ENCODE data around the gene TMLHE. TPM values are rescaled to one million over a fixed set of nuclear protein-coding genes. Genes with fewer than 3 reads are reported as not detected.
"Not testable (repeated sequence)": the region's sequence is repeated elsewhere in the genome, so short reads cannot be mapped to it uniquely, and the experiment has no call there.

Gene TMLHE
- total RNA-seq, 2 experiments from 2014 or later: 9.2 to 13.5 TPM

- no peak for DNase-seq
- H3K27ac Mint-ChIP-seq: no peak overlapping the region
- peaks cover 22% of the 10 kb centered on the region for H3K36me3 Mint-ChIP-seq
- no peaks in the 10 kb centered on the region for H3K27me3 Mint-ChIP-seq
- CTCF ChIA-PET: no interaction called here
- ATAC-seq: no peak
- H3K4me3 Mint-ChIP-seq: no peak overlapping the region
- H3K4me1 Mint-ChIP-seq: no peaks in the 10 kb centered on the region
- H3K9me3 Mint-ChIP-seq (ENCODE audit: low read depth): peaks cover 8% of the 10 kb centered on the region
These were observed 20.4 kb downstream of the TMLHE start for GRCh38 chrX:155592331-155592730.

GRCh38 chrX:155577682-155578081, 35.1 kb downstream of the TMLHE start:
- Mint-ChIP-seq H3K9me3 (ENCODE audit: low read depth) (no peaks in the 10 kb centered on the region), H3K27ac (peak overlapping the region; percentile 52), H3K27me3 (no peaks in the 10 kb centered on the region), H3K36me3 (peaks cover 17% of the 10 kb centered on the region), H3K4me1 (peaks cover 4% of the 10 kb centered on the region), H3K4me3 (no peak overlapping the region)
- CTCF ChIA-PET: no interaction called here
- ATAC-seq (peak; percentile 88), DNase-seq (peak; percentile 44)

GRCh38 chrX:155563099-155563498, 49.7 kb downstream of the TMLHE start:
- no peak overlapping the region for H3K27ac Mint-ChIP-seq
- no peak for ATAC-seq
- no peak overlapping the region for H3K4me3 Mint-ChIP-seq
- no peak for DNase-seq
- no peaks in the 10 kb centered on the region for H3K27me3 Mint-ChIP-seq
- CTCF ChIA-PET: no interaction called here
- no peaks in the 10 kb centered on the region for H3K4me1 Mint-ChIP-seq
- H3K36me3 Mint-ChIP-seq: peaks cover 2% of the 10 kb centered on the region
- H3K9me3 Mint-ChIP-seq (ENCODE audit: low read depth): peaks cover 3% of the 10 kb centered on the region

- no peak for DNase-seq
- H3K4me1 Mint-ChIP-seq: no peaks in the 10 kb centered on the region
- ATAC-seq: no peak
- no peaks in the 10 kb centered on the region for H3K27me3 Mint-ChIP-seq
- peaks cover 48% of the 10 kb centered on the region for H3K36me3 Mint-ChIP-seq
- CTCF ChIA-PET: no interaction called here
- no peak overlapping the region for H3K27ac Mint-ChIP-seq
- no peak overlapping the region for H3K4me3 Mint-ChIP-seq
- H3K9me3 Mint-ChIP-seq (ENCODE audit: low read depth): peaks cover 4% of the 10 kb centered on the region
These were observed 67.9 kb downstream of the TMLHE start for GRCh38 chrX:155544881-155545280.

- ATAC-seq (no peak), DNase-seq (no peak)
- Mint-ChIP-seq H3K27me3 (no peaks in the 10 kb centered on the region), H3K9me3 (ENCODE audit: low read depth) (no peaks in the 10 kb centered on the region), H3K36me3 (peaks cover 27% of the 10 kb centered on the region), H3K27ac (no peak overlapping the region), H3K4me3 (no peak overlapping the region), H3K4me1 (no peaks in the 10 kb centered on the region)
- CTCF ChIA-PET: no interaction called here
These were observed 76.9 kb downstream of the TMLHE start for GRCh38 chrX:155535866-155536265.

GRCh38 chrX:155534800-155535199, 78.0 kb downstream of the TMLHE start:
- Mint-ChIP-seq H3K27me3 (no peaks in the 10 kb centered on the region), H3K27ac (no peak overlapping the region), H3K36me3 (peaks cover 27% of the 10 kb centered on the region), H3K4me1 (no peaks in the 10 kb centered on the region), H3K9me3 (ENCODE audit: low read depth) (no peaks in the 10 kb centered on the region), H3K4me3 (no peak overlapping the region)
- DNase-seq (no peak), ATAC-seq (no peak)
- CTCF ChIA-PET: no interaction called here

GRCh38 chrX:155527023-155527422, 85.7 kb downstream of the TMLHE start:
- DNase-seq, H3K4me1 Mint-ChIP-seq, H3K27me3 Mint-ChIP-seq, CTCF ChIA-PET, ATAC-seq, H3K27ac Mint-ChIP-seq, H3K4me3 Mint-ChIP-seq: not testable (repeated sequence)
- Mint-ChIP-seq H3K36me3 (peaks cover 50% of the 10 kb centered on the region), H3K9me3 (ENCODE audit: low read depth) (peaks cover 11% of the 10 kb centered on the region)

GRCh38 chrX:155514225-155514624, 98.5 kb downstream of the TMLHE start:
- Mint-ChIP-seq H3K4me3 (no peak overlapping the region), H3K27ac (no peak overlapping the region), H3K36me3 (peaks cover 27% of the 10 kb centered on the region), H3K27me3 (no peaks in the 10 kb centered on the region), H3K9me3 (ENCODE audit: low read depth) (no peaks in the 10 kb centered on the region), H3K4me1 (no peaks in the 10 kb centered on the region)
- no peak for ATAC-seq
- DNase-seq: no peak
- CTCF ChIA-PET: no interaction called here

GRCh38 chrX:155505296-155505695, 107.5 kb downstream of the TMLHE start:
- Mint-ChIP-seq H3K36me3 (peaks cover 26% of the 10 kb centered on the region), H3K4me1 (no peaks in the 10 kb centered on the region), H3K27me3 (no peaks in the 10 kb centered on the region), H3K9me3 (ENCODE audit: low read depth) (no peaks in the 10 kb centered on the region), H3K4me3 (no peak overlapping the region), H3K27ac (no peak overlapping the region)
- DNase-seq (no peak), ATAC-seq (no peak)
- CTCF ChIA-PET: no interaction called here

GRCh38 chrX:155495134-155495533, 117.6 kb downstream of the TMLHE start:
- H3K9me3 Mint-ChIP-seq (ENCODE audit: low read depth); DNase-seq; H3K4me3 Mint-ChIP-seq; CTCF ChIA-PET; H3K36me3 Mint-ChIP-seq; H3K27me3 Mint-ChIP-seq; H3K4me1 Mint-ChIP-seq; H3K27ac Mint-ChIP-seq; ATAC-seq: not testable (repeated sequence)

GRCh38 chrX:155491421-155491820, 121.3 kb downstream of the TMLHE start:
- H3K27me3 Mint-ChIP-seq; DNase-seq; H3K27ac Mint-ChIP-seq; H3K36me3 Mint-ChIP-seq; H3K4me1 Mint-ChIP-seq; H3K9me3 Mint-ChIP-seq (ENCODE audit: low read depth); ATAC-seq; CTCF ChIA-PET; H3K4me3 Mint-ChIP-seq: not testable (repeated sequence)

- CTCF ChIA-PET; H3K4me3 Mint-ChIP-seq; H3K27me3 Mint-ChIP-seq; H3K4me1 Mint-ChIP-seq; H3K9me3 Mint-ChIP-seq (ENCODE audit: low read depth); H3K36me3 Mint-ChIP-seq; ATAC-seq; H3K27ac Mint-ChIP-seq; DNase-seq: not testable (repeated sequence)
These were observed 135.6 kb downstream of the TMLHE start for GRCh38 chrX:155477136-155477535.

- H3K36me3 Mint-ChIP-seq; H3K4me1 Mint-ChIP-seq; CTCF ChIA-PET; H3K27ac Mint-ChIP-seq; DNase-seq; H3K4me3 Mint-ChIP-seq; H3K27me3 Mint-ChIP-seq; H3K9me3 Mint-ChIP-seq (ENCODE audit: low read depth): not testable (repeated sequence)
- peak; percentile 83 for ATAC-seq
These were observed 146.3 kb downstream of the TMLHE start for GRCh38 chrX:155466269-155466938.

GRCh38 chrX:155460501-155460900, 152.3 kb downstream of the TMLHE start:
- DNase-seq; H3K27me3 Mint-ChIP-seq; CTCF ChIA-PET; H3K36me3 Mint-ChIP-seq; H3K9me3 Mint-ChIP-seq (ENCODE audit: low read depth); H3K4me3 Mint-ChIP-seq; H3K27ac Mint-ChIP-seq; H3K4me1 Mint-ChIP-seq: not testable (repeated sequence)
- ATAC-seq: peak; percentile 54

- H3K27ac Mint-ChIP-seq; H3K27me3 Mint-ChIP-seq; H3K36me3 Mint-ChIP-seq; H3K9me3 Mint-ChIP-seq (ENCODE audit: low read depth); DNase-seq; CTCF ChIA-PET; H3K4me1 Mint-ChIP-seq; H3K4me3 Mint-ChIP-seq: not testable (repeated sequence)
- peak; percentile 75 for ATAC-seq
These were observed 154.3 kb downstream of the TMLHE start, which contains the start of gene F8A3 for GRCh38 chrX:155458471-155458870. Gene F8A3, minus strand, starts transcription at chrX:155458620. Its CDS starts 20 bp downstream, at chrX:155458600.
